NT2/D1 (cell line): ENCODE data around the gene IGLON5.

Experiments
- YY1 ChIP-seq: IDR thresholded peaks from 2 replicates; pipeline ENCODE4 v1.6.1; 2011; ENCODE audit not compliant: insufficient read length, insufficient read depth
- ZNF274 ChIP-seq: IDR thresholded peaks from 2 replicates; pipeline ENCODE4 v1.6.1; 2011; ENCODE audit warnings: mild to moderate bottlenecking, low read depth, low read length

DNA sequence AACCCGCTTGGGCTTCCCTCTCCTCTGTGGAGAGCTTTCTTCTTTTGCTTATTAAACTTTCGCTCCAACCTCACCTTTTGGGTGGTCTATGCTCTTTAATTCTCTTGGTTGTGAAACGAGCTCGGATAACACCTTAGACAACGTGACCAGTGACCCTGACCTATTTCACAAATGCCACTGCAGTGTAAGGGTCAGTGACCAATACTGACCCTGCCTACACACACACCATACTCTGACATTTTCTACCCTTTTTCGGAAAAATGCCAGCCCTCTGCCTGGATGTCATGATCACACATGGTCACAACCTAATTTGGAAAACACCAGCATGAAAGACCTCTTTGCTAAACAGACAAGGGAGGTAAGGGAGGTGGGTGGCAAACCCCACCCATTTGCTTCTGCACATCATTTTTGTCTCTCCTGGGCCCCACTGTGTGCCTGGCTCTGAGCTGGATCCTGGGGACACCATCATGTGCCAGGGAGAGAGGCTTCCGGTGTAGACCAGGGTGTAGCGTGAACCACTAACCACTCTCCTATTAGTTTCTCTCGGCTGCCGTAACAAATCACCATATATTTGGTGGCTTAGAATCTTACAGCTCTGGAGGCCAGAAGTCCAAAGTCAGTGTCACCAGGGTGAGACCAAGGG lies 44.8 kb downstream of the IGLON5 start:
- no peak for TF ChIP-seq YY1
- no peak for TF ChIP-seq ZNF274
